GM19324 (cell line): ENCODE results near the gene ZBTB5.
"Not testable (repeated sequence)": the region's sequence is repeated elsewhere in the genome, so short reads cannot be mapped to it uniquely, and the experiment has no call there.

ENCODE experiments used
- ATAC-seq: cut with Tn5 transposase; IDR thresholded peaks from one replicate; pipeline ENCODE4 v1.9.1; 2021; ENCODE audit warnings: mild to moderate bottlenecking, moderate library complexity; ENCODE audit not compliant: unreplicated experiment, low FRiP score

ZBTB5 gene

GRCh38 chr9:37410354-37410861 lies 54.8 kb downstream of the ZBTB5 start:
- no peak for ATAC-seq

- peak; percentile 91 for ATAC-seq
These were observed 56.1 kb downstream of the ZBTB5 start for GRCh38 chr9:37408933-37409710.

GRCh38 chr9:37407468-37407867 lies 57.8 kb downstream of the ZBTB5 start:
- ATAC-seq = no peak

- ATAC-seq = no peak
These were observed 58.4 kb downstream of the ZBTB5 start for GRCh38 chr9:37406603-37407401.

- no peak for ATAC-seq
These were observed 59.4 kb downstream of the ZBTB5 start for GRCh38 chr9:37405764-37406380.

GRCh38 chr9:37405350-37405749 lies 59.9 kb downstream of the ZBTB5 start:
- ATAC-seq = no peak

GRCh38 chr9:37404590-37404989 lies 60.7 kb downstream of the ZBTB5 start:
- ATAC-seq = no peak

GRCh38 chr9:37399336-37399735 lies 65.9 kb downstream of the ZBTB5 start:
- ATAC-seq = no peak

- no peak for ATAC-seq
These were observed 66.7 kb downstream of the ZBTB5 start for GRCh38 chr9:37398464-37399025.

- ATAC-seq = not testable (repeated sequence)
These were observed 67.3 kb downstream of the ZBTB5 start for GRCh38 chr9:37397948-37398347.

- ATAC-seq = no peak
These were observed 69.6 kb downstream of the ZBTB5 start for GRCh38 chr9:37395663-37396062.

GRCh38 chr9:37395229-37395628 lies 70.0 kb downstream of the ZBTB5 start:
- no peak for ATAC-seq

GRCh38 chr9:37392272-37392671 lies 73.0 kb downstream of the ZBTB5 start:
- ATAC-seq = no peak

GRCh38 chr9:37390759-37391158 lies 74.5 kb downstream of the ZBTB5 start:
- peak; percentile 82 for ATAC-seq
